ENCODE measurements around the gene COBL. TPM values are rescaled to one million over a fixed set of nuclear protein-coding genes. Genes with fewer than 3 reads are reported as not detected.

The COBL gene
- total RNA-seq, 1 donor from 2014 or later = 38.3 TPM

DNA sequence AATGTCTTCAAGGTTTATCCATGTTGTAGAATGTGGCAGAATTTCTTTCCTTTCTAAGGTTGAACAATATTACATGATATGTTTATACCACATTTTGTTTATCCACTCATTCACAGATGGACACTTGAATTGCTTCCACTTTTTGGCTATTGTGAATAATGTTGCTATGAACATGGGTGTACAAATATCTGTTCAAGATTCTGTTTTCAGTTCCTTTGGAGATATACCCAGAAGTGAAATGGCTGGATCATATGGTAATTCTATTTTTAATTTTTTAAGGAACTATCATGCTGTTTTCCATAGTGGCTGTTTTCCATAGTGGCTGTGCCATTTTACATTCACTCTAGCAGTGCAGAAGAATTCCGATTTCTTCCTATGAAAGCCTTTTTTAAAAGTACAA, 339.2 kb downstream of the COBL start:
- no peak for DNase-seq (ENCODE audit: low spot score)
- no peak for ATAC-seq

DNA sequence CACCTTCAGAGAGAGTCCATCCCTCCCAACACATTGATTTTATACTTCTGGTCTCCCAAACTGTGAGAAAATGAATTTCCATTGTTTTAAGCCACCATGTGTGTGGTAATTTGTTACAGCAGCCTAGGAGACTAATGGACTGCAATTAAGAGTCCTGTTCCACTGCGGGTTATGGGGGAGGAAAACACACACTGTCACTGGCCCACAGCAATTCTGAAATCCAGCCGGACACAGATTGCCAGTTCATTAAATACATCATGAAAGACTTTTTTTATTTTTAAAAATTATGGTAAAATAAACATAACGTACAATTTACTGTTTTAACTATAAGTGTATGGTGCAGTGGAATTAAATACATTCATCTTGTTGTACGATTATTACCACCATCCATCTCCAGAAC, 340.5 kb downstream of the COBL start:
- DNase-seq (ENCODE audit: low spot score) (no peak), ATAC-seq (no peak)

DNA sequence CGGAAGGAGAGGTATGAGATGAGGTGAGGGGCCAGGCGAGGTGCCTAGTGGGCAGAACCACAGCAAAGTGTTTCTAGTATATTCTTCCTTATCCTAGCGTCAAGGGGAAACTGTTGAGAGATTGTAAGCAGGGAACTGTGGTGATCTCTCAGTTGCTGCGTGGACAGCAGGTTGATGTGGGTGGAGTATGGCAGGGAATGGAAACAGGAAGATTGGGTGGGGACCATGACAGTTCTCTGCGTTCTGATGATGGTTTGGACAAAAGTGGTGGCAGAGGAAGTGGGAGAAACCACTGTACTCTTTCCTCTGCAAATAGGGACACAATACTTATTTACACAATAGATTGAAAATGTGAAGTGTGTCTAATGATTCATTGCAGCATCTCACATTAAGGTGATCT, 342.4 kb downstream of the COBL start:
- DNase-seq (ENCODE audit: low spot score) = no peak
- ATAC-seq = no peak

DNA sequence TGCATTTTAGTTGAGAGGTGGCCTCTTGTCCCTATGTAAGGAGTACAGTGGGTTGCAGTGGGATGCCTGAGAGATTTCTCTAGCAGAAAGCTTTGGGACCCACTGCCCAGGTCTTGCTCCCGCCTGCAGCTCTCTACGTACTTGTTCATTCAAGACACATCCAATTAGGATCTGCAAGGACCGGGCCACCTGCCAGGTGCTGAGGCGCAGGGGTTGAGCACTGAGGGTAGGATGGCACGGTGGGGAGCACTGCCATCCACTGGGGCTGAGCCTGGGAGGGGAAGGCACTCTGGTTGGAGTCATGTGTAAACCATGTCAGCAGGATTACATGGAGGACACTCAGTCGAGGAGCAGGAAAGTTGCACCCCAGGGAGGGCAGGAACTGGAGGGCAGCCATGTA, 342.8 kb downstream of the COBL start:
- no peak for DNase-seq (ENCODE audit: low spot score)

DNA sequence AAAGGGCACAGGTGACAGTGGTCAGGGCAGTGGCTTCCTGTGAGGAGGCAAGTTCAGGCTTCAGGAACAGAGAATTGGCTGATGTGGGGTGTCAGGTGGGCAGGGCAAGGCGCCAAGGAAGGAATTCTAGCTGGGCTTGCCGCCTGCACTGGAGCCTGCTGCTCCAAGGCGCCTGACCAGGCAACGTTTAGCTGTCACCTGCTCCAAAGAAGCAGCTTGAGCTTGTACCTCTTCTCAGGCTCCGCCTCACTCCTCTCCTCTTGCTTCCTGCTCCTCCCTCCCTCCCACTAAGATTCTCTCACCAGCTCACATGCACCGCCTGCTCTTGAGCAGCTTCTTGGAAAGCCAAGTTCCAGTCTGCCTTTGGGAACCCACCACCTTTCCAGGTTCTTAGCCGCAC, 346.5 kb downstream of the COBL start:
- no peak for DNase-seq (ENCODE audit: low spot score)

More for the DNA sequence above, 342.8 kb downstream of the COBL start:
- no peak for ATAC-seq

More for the DNA sequence above, 346.5 kb downstream of the COBL start:
- no peak for ATAC-seq

Data from left lobe of liver (tissue), 2 donors.